ENCODE measurements around the gene PRPF4.

DNA sequence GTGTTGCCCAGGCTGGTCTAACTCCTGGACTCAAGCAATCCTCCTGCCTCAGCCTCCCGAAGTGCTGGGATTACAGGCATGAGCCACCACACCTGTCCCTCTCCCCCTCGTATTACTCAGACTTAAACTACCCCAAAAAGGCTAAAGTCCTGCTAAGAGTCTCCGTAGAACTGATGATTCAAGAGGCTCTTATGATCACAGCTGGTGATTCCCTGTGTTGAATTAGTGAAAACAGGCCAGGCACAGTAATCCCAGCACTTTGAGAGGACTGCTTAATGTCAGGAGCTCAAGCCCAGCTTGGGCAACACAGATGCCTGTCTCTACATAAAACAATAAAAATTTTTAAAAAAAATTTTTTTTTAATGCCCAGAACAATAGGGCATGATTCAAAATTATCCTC, 9.3 kb upstream of the PRPF4 start:
- TF ChIP-seq EP300 (IDR thresholded peaks at IDR 0.05; ENCODE audit: borderline replicate concordance) (no peak), YY1 (IDR thresholded peaks at IDR 0.05; ENCODE audit: low read depth) (no peak), EGR1 (IDR thresholded peaks at IDR 0.05) (no peak), MAX (IDR thresholded peaks at IDR 0.05) (no peak), TAF1 (IDR thresholded peaks at IDR 0.05; ENCODE audit: low read depth) (no peak), TCF12 (IDR thresholded peaks at IDR 0.05; ENCODE audit: low read depth) (no peak), CREB1 (IDR thresholded peaks at IDR 0.05; ENCODE audit: low read depth) (no peak), NFIC (IDR thresholded peaks at IDR 0.05) (no peak), RAD21 (IDR thresholded peaks at IDR 0.05; ENCODE audit: low read depth) (no peak), CEBPB (IDR thresholded peaks at IDR 0.05) (no peak), FOXM1 (IDR thresholded peaks at IDR 0.05; ENCODE audit: borderline replicate concordance, low read depth) (no peak), ZBTB7A (IDR thresholded peaks at IDR 0.05; ENCODE audit: low read depth) (no peak)
- TF ChIP-seq, protein P1, sequence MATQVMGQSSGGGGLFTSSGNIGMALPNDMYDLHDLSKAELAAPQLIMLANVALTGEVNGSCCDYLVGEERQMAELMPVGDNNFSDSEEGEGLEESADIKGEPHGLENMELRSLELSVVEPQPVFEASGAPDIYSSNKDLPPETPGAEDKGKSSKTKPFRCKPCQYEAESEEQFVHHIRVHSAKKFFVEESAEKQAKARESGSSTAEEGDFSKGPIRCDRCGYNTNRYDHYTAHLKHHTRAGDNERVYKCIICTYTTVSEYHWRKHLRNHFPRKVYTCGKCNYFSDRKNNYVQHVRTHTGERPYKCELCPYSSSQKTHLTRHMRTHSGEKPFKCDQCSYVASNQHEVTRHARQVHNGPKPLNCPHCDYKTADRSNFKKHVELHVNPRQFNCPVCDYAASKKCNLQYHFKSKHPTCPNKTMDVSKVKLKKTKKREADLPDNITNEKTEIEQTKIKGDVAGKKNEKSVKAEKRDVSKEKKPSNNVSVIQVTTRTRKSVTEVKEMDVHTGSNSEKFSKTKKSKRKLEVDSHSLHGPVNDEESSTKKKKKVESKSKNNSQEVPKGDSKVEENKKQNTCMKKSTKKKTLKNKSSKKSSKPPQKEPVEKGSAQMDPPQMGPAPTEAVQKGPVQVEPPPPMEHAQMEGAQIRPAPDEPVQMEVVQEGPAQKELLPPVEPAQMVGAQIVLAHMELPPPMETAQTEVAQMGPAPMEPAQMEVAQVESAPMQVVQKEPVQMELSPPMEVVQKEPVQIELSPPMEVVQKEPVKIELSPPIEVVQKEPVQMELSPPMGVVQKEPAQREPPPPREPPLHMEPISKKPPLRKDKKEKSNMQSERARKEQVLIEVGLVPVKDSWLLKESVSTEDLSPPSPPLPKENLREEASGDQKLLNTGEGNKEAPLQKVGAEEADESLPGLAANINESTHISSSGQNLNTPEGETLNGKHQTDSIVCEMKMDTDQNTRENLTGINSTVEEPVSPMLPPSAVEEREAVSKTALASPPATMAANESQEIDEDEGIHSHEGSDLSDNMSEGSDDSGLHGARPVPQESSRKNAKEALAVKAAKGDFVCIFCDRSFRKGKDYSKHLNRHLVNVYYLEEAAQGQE (IDR thresholded peaks at IDR 0.05; ENCODE audit: low read depth) = no peak

Measured in Ishikawa (cell line).